HG03025 (cell line): ENCODE measurements around the gene SLC6A20.

ENCODE experiments used
- ATAC-seq: cut with Tn5 transposase; IDR thresholded peaks from one replicate; pipeline ENCODE4 v1.9.1; 2021; ENCODE audit warnings: mild to moderate bottlenecking, moderate library complexity; ENCODE audit not compliant: unreplicated experiment, low FRiP score

SLC6A20 gene

GRCh38 chr3:45736707-45737106 is 59.6 kb downstream of the SLC6A20 start:
- no peak for ATAC-seq

DNA sequence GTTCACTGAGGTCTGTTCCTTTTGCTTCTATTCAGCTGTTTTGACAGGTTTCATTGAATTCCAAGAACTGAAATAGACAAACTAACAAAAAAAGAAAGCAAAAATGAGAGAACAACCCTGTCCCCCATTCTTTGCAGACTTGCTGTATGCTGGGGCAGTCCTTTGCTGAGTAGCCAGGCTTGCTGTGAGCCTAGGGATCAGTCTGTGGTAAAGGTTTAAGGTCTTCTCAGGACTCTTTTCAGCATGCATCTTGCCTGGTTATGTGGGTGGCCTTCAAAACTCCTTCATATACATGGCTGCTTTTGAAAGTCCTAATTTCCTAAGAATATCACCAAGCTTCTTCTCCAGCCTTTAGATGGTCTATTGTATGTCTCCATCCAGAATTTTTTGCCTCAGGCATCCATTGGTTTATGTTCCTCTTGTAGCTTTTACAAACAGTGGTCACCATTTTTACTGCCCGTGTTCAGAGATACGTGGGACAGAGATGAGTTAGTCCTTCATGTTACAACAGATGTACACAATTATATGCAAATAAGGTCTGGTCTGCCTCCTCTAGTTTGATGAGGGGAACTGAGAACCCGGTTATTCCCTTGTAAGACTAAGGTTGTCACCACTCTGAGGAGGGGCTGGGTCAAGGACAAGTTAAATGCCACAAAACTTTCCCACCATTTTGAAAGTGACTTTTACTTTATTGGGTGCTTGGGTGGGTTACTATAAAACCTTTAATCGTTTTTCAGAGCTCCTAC is 65.8 kb downstream of the SLC6A20 start:
- no peak for ATAC-seq

- ATAC-seq: no peak
Measured at GRCh38 chr3:45729614-45730013, 66.7 kb downstream of the SLC6A20 start.

- ATAC-seq: no peak
Measured at GRCh38 chr3:45724911-45725310, 71.4 kb downstream of the SLC6A20 start.

DNA sequence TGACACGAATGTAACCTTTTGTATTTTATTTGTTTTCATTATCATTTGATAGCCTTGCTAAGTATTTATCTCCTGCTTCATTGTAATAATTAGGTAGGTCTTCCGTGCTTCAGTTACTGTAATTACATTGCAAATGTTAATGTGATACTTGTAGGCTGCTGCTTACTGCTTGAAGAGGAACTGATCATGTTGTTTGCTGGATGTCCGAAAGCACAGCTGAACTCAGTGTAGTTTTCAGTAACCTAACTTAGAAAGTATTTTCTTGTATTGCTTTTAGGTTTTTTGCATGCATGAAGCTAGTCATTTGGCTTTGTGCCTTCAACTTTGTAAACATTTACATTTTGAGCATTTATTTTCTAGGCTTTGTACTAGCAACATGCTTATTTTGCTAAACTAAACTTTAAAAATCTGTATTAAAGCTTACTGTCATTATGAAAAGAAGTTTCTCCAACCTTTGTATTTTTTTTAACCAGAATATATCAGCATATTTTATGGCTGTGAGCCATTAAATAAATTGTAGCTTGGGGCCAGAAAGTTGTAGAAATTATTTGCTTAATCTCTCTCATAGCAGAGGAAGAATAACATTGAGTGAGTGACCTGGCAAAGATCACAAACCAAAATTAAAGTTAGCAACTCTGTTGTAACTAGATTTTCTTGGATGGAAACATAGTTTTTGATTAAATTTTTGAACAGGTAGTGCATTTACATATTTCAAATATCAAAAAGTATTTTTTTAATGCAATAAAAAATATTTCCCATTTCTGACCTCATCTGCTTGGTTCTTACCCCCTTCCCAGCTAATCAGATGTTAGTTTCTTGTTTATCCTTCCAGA is 76.5 kb downstream of the SLC6A20 start:
- ATAC-seq: no peak

- ATAC-seq: no peak
Measured at GRCh38 chr3:45716790-45717336, 79.5 kb downstream of the SLC6A20 start.

- ATAC-seq: no peak
Measured at GRCh38 chr3:45715945-45716344, 80.4 kb downstream of the SLC6A20 start.

DNA sequence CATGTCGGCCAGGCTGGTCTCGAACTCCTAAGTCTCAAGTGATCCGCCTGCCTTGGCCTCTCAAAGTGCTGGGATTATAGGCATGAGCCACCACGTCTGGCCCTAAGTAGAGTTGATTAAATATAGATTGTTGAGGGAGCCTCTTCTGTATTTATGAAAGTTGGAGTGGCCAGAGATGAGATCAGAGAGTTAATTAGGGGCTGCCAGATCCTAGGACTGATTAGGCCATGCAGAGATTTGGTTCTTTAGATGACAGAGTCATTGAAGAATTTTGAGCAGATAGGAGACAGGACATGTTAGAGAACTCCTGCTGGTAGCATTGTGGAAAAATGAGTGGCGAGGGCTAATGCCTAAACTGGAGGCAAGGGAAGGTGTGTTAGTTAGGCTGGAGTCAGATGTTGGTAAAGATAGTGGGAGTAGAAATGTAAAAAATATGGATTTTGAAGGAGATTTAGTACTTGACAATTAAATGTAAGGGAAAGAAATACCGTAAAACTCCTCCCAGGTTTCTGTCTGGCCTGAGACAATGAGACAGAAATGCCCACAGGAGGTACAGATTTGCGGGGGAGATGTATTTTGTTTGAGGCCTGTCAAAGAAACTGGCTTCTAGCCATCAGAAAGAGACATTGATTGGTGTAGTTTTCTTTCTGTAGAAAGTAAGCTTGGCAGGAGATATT is 83.8 kb downstream of the SLC6A20 start:
- ATAC-seq: no peak

GRCh38 chr3:45711931-45712330 is 84.4 kb downstream of the SLC6A20 start:
- ATAC-seq: no peak

- ATAC-seq: no peak
Measured at GRCh38 chr3:45705839-45706808, 90.2 kb downstream of the SLC6A20 start.
